HG03439 (cell line): ENCODE results near the gene BFSP2.
"Not testable (repeated sequence)": the region's sequence is repeated elsewhere in the genome, so short reads cannot be mapped to it uniquely, and the experiment has no call there.

Experiments used
- ATAC-seq: cut with Tn5 transposase; IDR thresholded peaks from one replicate; pipeline ENCODE4 v1.9.1; 2021; ENCODE audit warnings: mild to moderate bottlenecking, moderate library complexity; ENCODE audit not compliant: unreplicated experiment

Gene BFSP2

GRCh38 chr3:133505813-133506212 is 106.0 kb downstream of the BFSP2 start:
- peak; percentile 44 for ATAC-seq

- peak; percentile 96 for ATAC-seq
Observed at GRCh38 chr3:133506215-133506901, 106.5 kb downstream of the BFSP2 start.

- ATAC-seq, result no peak
Observed at GRCh38 chr3:133509488-133509887, 109.6 kb downstream of the BFSP2 start.

GRCh38 chr3:133512416-133513089 is 112.7 kb downstream of the BFSP2 start:
- no peak for ATAC-seq

GRCh38 chr3:133514418-133514817 is 114.6 kb downstream of the BFSP2 start:
- ATAC-seq, result no peak

- ATAC-seq, result no peak
Observed at GRCh38 chr3:133515127-133515526, 115.3 kb downstream of the BFSP2 start.

GRCh38 chr3:133520286-133520685 is 120.4 kb downstream of the BFSP2 start:
- ATAC-seq, result no peak

- not testable (repeated sequence) for ATAC-seq
Observed at GRCh38 chr3:133520938-133521337, 121.1 kb downstream of the BFSP2 start.

- no peak for ATAC-seq
Observed at GRCh38 chr3:133521946-133522345, 122.1 kb downstream of the BFSP2 start.

- ATAC-seq, result not testable (repeated sequence)
Observed at GRCh38 chr3:133523758-133524157, 123.9 kb downstream of the BFSP2 start.
